ENCODE measurements around the gene AGAP3. TPM values are rescaled to one million over a fixed set of nuclear protein-coding genes. Genes with fewer than 3 reads are reported as not detected.

AGAP3 gene
- polyA plus RNA-seq, 3 donors, result 6.4 to 133 (median 6.8) TPM

DNA sequence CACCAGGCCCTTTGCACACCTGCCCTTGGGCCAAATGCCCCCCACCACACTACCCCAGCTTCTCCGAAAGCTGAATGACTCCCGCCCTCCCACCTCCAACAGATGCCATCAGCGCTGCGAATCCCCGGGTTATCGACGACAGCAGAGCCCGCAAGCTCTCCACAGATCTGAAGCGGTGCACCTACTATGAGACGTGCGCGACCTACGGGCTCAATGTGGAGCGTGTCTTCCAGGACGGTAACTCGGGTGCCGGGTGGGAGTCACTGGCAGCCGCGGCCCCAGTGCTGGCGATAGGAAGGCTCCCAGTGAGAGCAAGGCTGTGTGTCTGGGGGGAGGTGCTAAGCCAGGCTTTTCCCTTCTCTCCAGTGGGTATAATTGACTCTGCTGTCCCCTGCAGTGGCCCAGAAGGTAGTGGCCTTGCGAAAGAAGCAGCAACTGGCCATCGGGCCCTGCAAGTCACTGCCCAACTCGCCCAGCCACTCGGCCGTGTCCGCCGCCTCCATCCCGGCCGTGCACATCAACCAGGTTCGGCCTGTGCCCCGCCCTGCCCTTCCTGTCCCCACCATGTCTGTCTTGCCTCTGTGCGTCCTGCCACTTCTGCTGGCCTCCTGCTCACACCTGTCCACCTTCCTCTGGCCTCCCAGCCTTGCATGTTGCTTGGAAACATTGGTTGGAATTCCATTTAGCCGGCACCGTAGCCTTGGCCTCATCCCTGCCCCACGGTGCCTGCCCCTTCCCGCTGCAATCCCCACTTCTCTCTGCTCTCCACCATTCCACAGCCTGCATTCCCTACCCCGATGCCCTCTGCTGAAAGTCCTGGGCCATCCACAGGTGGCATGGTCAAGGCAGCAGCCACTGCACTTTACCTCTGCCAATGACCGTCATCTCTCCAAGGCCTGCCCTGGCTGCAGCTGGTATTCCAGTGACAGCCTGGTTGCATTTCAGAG lies 32.1 kb downstream of the AGAP3 start:
- Mint-ChIP-seq H3K36me3 (peaks cover 61 to 64% of the 10 kb centered on the region in 2 donors), H3K27ac (peak overlapping the region in 1 of 7 donors; percentile 84), H3K4me3 (no peak overlapping the region), H3K27me3 (ENCODE audit: low read depth in 3 of 3) (peaks cover 16 to 20% (median 20%) of the 10 kb centered on the region in 3 donors), H3K9me3 (peaks cover 0 to 4% (median 2%) of the 10 kb centered on the region in 7 donors), H3K4me1 (peaks cover 3% of the 10 kb centered on the region)
- Histone ChIP-seq H4K20me1 (ENCODE audit: insufficient read depth, low read length) (peaks cover 81% of the 10 kb centered on the region), H3K27ac (ENCODE audit: low read depth in 1 of 2, low read length in 2 of 2) (no peak overlapping the region), H3K4me2 (replicated peaks; ENCODE audit: extremely low read depth, low read length, poor library complexity, severe bottlenecking) (no peak overlapping the region), H2AFZ (ENCODE audit: insufficient read depth, low read depth, low read length, poor library complexity, severe bottlenecking) (no peak overlapping the region), H3K4me3 (replicated peaks in 1 of 3; ENCODE audit: low read depth in 2 of 3, low read length in 3 of 3) (no peak overlapping the region), H3K4me1 (ENCODE audit: control insufficient read depth in 1 of 2, insufficient read depth in 2 of 2, low read length in 2 of 2) (peaks cover 3 to 7% of the 10 kb centered on the region in 2 donors), H3K27me3 (ENCODE audit: control insufficient read depth in 2 of 2, insufficient read depth in 2 of 2, low read length in 2 of 2) (peaks cover 2 to 20% of the 10 kb centered on the region in 2 donors), H3K79me2 (ENCODE audit: insufficient read depth, low read length) (peaks cover 3% of the 10 kb centered on the region), H3K9me3 (replicated peaks in 1 of 2; ENCODE audit: control insufficient read depth in 1 of 2, insufficient read depth in 1 of 2, low read length in 2 of 2) (no peaks in the 10 kb centered on the region), H3K36me3 (replicated peaks in 1 of 2; ENCODE audit: control insufficient read depth in 1 of 2, insufficient read depth in 2 of 2, low read length in 2 of 2) (peaks cover 43 to 72% of the 10 kb centered on the region in 2 donors), H3K9ac (ENCODE audit: insufficient read depth, low read length, poor library complexity, severe bottlenecking) (no peak overlapping the region)
- TF ChIP-seq, protein P1, sequence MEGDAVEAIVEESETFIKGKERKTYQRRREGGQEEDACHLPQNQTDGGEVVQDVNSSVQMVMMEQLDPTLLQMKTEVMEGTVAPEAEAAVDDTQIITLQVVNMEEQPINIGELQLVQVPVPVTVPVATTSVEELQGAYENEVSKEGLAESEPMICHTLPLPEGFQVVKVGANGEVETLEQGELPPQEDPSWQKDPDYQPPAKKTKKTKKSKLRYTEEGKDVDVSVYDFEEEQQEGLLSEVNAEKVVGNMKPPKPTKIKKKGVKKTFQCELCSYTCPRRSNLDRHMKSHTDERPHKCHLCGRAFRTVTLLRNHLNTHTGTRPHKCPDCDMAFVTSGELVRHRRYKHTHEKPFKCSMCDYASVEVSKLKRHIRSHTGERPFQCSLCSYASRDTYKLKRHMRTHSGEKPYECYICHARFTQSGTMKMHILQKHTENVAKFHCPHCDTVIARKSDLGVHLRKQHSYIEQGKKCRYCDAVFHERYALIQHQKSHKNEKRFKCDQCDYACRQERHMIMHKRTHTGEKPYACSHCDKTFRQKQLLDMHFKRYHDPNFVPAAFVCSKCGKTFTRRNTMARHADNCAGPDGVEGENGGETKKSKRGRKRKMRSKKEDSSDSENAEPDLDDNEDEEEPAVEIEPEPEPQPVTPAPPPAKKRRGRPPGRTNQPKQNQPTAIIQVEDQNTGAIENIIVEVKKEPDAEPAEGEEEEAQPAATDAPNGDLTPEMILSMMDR (IDR thresholded peaks at IDR 0.05), result no peak
- 97% methylated on average over 38 of the region's 38 CpGs for WGBS (ENCODE audit: insufficient coverage)
- DNase-seq, result no peak
- intact Hi-C loops (cut with micrococcal nuclease), result loop anchor here in 1 of 2 donors (10.0 kb wide), 1 partner anchor 224 kb away; no protein-coding TSS in a partner anchor

DNA sequence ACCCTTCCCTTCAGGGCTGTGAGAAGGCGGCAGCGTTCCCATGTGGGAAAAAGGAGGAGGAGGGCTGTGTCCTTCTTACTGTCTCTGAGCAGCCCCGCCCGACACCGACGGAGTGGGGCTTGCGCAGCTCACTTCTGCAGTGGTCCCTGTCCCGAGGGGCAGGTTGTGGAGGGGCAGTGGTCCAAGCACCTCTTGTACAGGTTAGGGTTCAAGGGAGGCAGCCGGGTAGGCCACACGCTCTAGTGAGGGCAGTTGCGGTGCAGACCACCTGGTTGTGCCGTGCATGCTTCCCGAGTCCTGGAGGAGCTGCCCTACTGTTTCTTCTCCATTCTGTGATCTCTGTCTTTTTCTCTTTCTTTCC lies 32.8 kb downstream of the AGAP3 start:
- peaks cover 60 to 64% of the 10 kb centered on the region in 2 donors for H3K36me3 Mint-ChIP-seq
- no peak overlapping the region for H3K27ac ChIP-seq (ENCODE audit: low read depth in 1 of 2, low read length in 2 of 2)
- H3K4me1 ChIP-seq (ENCODE audit: control insufficient read depth in 1 of 2, insufficient read depth in 2 of 2, low read length in 2 of 2), result peaks cover 3 to 6% of the 10 kb centered on the region in 2 donors
- H3K9me3 ChIP-seq (replicated peaks in 1 of 2; ENCODE audit: control insufficient read depth in 1 of 2, insufficient read depth in 1 of 2, low read length in 2 of 2), result no peaks in the 10 kb centered on the region
- peaks cover 81% of the 10 kb centered on the region for H4K20me1 ChIP-seq (ENCODE audit: insufficient read depth, low read length)
- H3K4me3 Mint-ChIP-seq, result no peak overlapping the region
- H3K4me3 ChIP-seq (replicated peaks in 1 of 3; ENCODE audit: low read depth in 2 of 3, low read length in 3 of 3), result no peak overlapping the region
- 97% methylated on average over 10 of the region's 13 CpGs for WGBS (ENCODE audit: insufficient coverage)
- peaks cover 0 to 3% (median 0%) of the 10 kb centered on the region in 7 donors for H3K9me3 Mint-ChIP-seq
- peaks cover 47 to 72% of the 10 kb centered on the region in 2 donors for H3K36me3 ChIP-seq (replicated peaks in 1 of 2; ENCODE audit: control insufficient read depth in 1 of 2, insufficient read depth in 2 of 2, low read length in 2 of 2)
- peaks cover 2 to 13% of the 10 kb centered on the region in 2 donors for H3K27me3 ChIP-seq (ENCODE audit: control insufficient read depth in 2 of 2, insufficient read depth in 2 of 2, low read length in 2 of 2)
- TF ChIP-seq, protein P1 (IDR thresholded peaks at IDR 0.05), result no peak
- no peak for DNase-seq
- peaks cover 11 to 15% (median 14%) of the 10 kb centered on the region in 3 donors for H3K27me3 Mint-ChIP-seq (ENCODE audit: low read depth in 3 of 3)
- no peaks in the 10 kb centered on the region for H3K79me2 ChIP-seq (ENCODE audit: insufficient read depth, low read length)
- H2AFZ ChIP-seq (ENCODE audit: insufficient read depth, low read depth, low read length, poor library complexity, severe bottlenecking), result no peak overlapping the region
- intact Hi-C loops (cut with micrococcal nuclease), result loop anchor here in 1 of 2 donors (10.0 kb wide), 1 partner anchor 224 kb away; no protein-coding TSS in a partner anchor
- no peak overlapping the region for H3K9ac ChIP-seq (ENCODE audit: insufficient read depth, low read length, poor library complexity, severe bottlenecking)
- peaks cover 2% of the 10 kb centered on the region for H3K4me1 Mint-ChIP-seq
- no peak overlapping the region for H3K4me2 ChIP-seq (replicated peaks; ENCODE audit: extremely low read depth, low read length, poor library complexity, severe bottlenecking)
- H3K27ac Mint-ChIP-seq, result no peak overlapping the region

All from CD14-positive monocyte (primary cell).